Vagina (tissue), 2 donors: ENCODE results near the gene RNF144B.

Experiments used
- CTCF ChIP-seq, 3 experiments: fragments of 450-650 bp in 2 of 3; fragments of 200-600 bp in 1 of 3; sonication (generic) in 1 of 3; IDR thresholded peaks; one replicate each; pipeline ENCODE4 v1.5.1; 2017 to 2019; ENCODE audit warnings: antibody characterized with exemption in 3 of 3, mild to moderate bottlenecking in 2 of 3, moderate library complexity in 2 of 3
- POLR2A ChIP-seq, 2 donors: fragments of 450-650 bp; IDR thresholded peaks; one replicate each; pipeline ENCODE4 v1.6.1; 2017; ENCODE audit warnings: antibody characterized with exemption in 2 of 2, mild to moderate bottlenecking in 2 of 2, moderate library complexity in 2 of 2

- TF ChIP-seq CTCF (IDR thresholded peaks at IDR 0.05) = no peak
- no peak for TF ChIP-seq POLR2A (IDR thresholded peaks at IDR 0.05)
These were observed 23.3 kb downstream of the RNF144B start for GRCh38 chr6:18410412-18410811.
